Stimulated activated CD4-positive, alpha-beta T cell treated with anti-CD3 and anti-CD28 coated beads, Interleukin-1b, Interleukin-23, amount 100 ng/mL, for 4 hours (primary cell): Measurements from ENCODE around the gene FXYD7.
"Not testable (repeated sequence)": the region's sequence is repeated elsewhere in the genome, so short reads cannot be mapped to it uniquely, and the experiment has no call there.

Experiments used
- DNase-seq, 2 donors: peaks; one replicate each; pipeline ENCODE4 v3.0.0-alpha.2; 2020; ENCODE audit warnings: low read depth in 2 of 2

The FXYD7 gene

DNA sequence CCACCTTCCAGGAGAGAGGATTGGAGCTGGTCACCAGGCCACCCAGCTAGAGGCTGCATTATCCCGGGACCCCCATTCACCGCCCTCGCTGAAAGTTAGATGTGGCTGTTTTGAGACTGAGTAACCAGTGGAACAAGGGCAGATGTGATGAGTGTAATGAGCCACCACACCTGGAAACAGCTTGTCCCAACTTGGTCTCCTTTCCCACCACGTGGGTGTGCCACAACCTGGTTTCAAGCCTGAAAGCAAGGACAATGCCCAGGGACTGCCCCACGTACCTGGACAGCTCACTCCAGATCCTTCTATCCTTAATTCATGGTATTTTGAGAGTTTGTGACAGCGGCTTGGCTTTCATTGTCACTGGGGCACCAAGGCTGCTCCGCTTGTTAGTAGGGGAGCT is 15.2 kb upstream of the FXYD7 start:
- no peak for DNase-seq

DNA sequence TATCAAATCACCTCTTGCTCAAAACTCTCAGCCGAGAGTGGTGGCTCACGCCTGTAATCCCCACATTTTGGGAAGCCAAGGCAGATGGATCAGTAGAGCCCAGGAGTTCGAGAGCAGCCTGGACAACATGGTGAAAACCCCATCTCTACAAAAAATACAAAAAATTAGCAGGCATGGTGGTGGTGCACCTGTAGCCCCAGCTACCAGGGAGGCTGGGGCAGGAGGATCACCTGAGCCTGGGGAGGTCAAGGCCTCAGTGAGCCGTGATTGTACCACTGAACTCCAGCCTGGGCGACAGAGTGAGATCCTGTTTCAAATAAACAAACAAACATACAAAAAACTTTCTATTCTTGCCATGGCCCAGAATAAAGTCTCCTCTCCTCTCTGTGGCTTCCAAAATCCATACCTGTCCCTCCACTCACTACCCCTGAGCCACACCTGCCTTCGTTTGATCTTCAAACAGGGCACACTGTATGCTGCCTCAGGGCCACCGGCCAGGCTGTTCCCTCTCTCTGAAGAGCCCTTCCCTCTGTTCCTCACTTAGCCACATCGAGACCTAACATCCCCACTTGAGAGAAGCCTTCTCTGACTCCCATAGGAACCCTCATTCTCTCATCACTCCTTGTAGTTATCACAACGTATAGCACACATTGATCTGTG is 14.5 kb upstream of the FXYD7 start:
- no peak for DNase-seq

DNA sequence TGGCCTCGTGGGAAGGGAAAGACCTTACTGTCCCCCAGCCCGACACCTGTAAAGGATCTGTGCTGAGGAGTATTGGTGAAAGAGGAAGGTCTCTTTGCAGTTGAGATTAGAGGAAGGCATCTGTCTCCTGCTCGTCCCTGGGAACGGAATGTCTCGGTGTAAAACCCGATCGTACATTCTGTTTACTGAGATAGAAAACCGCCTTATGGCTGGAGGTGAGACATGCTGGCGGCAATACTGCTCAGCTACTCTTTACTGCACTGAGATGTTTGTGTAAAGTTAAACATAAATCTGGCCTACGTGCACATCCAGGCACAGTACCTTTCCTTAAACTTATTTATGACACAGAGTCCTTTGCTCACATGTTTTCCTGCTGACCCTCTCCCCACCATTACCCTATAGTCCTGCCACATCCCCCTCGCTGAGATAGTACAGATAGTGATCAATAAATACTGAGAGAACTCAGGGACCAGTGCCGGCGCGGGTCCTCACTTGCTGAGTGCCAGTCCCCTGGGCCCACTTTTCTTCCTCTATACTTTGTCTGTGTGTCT is 13.3 kb upstream of the FXYD7 start:
- DNase-seq: not testable (repeated sequence)

DNA sequence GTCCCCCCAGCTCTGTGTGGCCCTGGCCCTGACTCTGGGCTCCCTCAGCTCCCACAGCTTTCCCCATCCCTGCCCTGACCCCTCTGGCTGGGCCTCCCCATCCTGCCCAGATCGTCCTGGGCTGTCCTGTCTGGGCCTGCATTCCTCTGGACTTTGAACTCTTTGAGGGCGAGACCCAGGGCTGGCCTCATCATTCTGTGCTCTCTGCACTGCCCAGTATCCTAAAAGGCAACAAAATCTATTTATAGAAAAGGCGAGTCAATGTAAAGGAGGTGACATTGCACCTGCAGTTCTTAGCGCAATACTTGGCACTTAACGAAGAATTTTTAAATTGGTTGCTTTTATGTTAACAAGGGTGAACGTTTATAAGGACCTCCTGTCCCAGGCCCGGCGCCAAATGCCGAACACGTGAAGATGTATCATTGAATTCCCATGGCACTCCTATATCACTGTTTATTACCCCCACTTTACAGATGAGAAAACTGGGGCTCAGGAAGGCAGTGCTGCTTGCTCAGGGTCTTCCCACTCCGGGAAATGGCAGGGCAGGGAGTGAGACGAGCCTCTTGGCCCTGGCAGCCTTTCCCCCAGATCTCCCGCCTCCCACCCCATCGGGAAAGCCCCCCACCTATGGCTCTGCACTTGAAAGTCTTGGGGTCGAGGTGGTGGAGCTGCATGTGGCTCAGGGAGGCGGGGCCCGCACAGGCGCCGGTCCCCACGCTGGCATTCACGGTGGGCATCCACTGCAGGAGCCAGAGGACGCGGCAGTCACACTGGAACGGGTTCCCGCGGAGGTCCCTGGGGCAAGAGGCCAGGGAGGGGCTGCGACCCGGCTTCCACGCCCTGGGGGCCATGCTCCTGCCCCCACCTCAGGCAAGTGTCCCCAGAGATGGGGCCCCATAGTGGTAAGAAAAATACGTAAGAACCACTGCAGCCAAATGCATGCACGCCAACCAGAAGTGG is 12.0 kb upstream of the FXYD7 start:
- DNase-seq: no peak

DNA sequence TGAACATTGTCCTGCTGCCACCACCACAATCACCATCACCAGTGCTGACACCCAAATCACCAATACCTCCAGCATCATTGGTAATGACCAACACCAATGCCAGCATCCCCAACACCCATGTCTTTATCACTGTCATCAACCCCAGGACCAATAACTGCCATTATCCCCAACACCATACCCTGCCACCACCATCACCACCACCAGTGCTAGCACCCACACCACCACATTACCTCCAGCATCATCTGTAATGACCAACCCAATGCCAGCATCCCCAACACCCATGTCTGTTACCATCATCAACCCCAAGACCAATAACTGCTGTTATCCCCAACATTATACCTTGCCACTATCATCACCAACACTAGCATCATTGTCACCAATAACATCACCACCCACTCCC is 10.8 kb upstream of the FXYD7 start:
- DNase-seq: no peak

DNA sequence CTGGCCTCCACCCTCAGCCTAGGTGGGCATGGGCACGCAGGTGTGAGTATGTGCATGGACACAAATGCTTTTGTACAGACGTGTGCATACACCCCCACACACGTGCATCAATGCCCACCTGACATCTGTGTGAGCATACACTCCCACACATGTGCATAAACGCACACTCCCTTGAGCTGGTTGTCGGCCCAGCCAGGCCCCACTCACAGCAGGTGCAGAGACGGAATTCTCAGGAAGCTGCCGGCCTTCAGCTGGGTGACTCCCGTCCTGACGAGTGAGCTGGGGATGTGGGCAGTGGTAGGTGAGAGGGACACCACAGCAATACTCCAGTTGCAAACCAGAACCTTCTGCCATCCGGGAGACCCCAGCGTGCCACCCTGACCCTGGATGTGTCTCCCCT is 9.2 kb upstream of the FXYD7 start:
- no peak for DNase-seq

DNA sequence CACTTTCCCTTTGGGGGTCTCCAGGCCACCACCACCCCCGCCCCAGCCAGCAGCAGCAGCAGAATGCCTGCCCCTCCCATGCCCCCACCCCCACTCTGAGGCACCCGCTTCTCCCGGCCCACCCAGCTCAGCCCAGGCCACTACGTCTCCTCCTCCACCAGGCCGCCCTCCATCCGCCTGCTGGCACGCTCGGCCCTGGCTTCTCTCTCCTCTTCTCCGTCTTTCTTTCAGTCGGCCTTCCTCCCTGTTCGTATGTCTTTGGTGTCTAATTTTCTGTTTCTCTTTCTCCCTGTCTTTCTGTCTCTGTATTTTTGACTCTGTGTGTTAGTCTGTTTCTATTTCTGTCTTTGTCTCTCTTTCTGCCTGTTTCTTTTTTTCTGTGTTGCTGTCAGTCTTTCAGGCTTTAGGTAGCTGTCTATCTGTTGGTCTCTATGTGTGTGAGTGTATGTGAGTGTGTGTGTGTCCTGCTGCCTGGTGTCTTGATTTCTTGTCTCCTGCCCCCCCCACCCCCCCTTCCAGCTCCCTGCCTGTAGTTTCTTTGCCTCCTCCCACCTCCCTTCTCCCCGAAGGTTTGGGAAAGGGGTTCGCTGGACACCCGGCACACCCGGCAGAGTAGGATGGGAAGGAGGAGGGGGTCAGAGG is 8.3 kb upstream of the FXYD7 start, which contains the start of gene LGI4:
TSS of gene LGI4 (minus strand) at position 459 of the 642 bp plus-strand sequence. CDS start at position 80, 379 bp downstream.
- no peak for DNase-seq

DNA sequence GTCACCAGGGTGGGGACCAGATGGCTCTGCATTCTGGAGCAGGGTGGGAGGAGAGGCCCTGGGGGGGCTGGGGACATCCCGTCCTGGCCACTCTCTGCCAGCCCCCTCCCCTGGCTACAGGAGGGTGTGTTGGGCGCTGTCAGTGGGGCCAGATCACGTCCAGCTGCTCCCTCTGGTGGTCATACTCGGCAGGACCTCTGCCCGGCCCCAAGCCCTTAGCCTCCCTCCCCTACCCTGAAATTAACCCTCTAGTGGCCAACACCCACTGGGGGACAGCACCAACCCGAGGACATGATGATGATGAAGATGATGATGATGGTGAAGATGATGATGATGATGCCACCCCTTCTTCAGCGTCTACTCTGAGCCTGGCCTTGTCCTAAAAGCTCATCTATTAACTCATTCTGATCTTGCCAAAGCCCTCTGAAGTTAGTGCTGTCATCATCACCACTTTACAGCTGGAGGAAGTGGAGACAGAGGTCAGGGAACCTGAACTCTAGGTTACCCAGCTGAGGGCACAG is 7.6 kb upstream of the FXYD7 start:
- DNase-seq: peak; percentile 52 to 58

DNA sequence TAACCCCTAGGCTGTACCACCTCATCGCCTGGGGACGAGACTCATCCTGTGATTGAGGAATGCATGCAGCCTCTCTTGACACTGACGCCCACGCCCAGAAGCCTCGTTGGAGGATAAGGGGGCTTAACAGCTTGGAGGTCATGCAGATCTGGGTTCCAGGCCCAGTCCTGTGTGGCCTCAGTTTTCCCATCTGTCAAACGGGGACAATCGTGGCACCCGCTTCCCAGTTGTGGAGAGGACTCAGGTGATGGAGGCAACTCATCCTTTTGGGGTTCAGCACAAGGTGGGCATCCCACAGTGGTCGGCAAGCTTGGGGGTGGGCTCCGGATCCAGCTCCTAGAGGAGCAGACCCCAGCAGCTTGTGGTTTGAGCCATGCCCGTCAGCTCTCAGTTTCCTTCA is 6.8 kb upstream of the FXYD7 start:
- no peak for DNase-seq

DNA sequence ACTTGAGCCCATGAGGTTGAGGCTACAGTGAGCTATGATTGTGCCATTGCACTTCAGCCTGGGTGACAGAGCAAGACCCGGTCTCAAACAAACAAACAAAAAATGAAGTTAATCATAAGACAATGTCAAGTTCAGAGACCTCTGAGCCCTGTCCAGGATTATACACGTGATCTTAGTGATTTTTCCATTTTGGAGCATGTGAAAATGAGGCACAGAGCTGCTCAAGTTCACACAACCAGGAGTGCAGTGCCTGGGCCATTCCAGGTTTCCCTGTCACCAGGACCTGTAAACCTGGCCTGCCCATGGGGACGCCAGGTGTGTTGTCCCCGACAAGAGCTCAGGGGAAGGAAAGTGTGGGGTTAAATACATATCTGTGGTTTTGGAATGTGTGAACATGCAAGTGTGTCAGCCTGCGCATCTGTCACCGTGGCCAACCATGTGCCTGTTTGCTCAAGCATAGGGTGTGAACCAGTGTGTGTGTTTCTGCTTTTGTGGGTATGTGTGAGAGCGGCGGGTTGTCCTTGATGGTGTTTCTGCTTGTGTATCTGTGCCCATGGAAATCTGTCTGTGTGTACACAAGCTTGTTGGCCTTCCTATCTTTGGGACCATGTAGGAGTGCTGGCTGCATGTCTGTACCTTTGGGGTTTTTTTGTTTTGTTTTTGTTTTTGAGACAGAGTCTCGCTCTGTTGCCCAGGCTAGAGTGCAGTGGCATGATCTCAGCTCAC is 5.9 kb upstream of the FXYD7 start:
- DNase-seq: no peak

DNA sequence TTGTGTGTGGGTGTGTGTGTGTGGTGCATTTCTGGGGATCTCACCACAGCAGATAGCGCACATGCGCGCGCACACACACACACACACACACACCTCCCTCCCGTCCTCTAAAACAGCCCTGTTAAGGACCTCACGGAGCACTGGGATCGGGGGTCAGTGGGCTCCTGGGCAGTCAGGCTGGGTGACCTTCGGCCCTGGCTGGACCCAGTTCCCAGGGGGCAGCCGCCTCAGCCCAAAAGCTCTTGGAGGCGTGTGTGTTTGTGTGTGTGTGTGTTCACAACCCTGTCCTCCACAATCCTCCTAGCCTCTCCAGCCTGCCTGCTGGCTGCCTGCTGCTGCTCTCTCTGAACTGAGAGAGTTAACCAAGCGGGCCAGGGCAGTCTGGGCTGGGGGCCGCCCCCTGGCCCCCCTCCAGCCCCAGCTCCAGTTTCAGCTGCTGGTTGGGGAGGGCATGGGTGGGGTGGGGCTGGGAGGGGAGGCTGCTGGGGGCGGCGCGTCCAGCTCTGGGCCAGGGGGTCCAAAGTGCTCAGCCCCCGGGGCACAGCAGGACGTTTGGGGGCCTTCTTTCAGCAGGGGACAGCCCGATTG is 4.7 kb upstream of the FXYD7 start, which contains the start of gene FXYD1:
TSS of gene FXYD1 (plus strand) at position 520 of the 588 bp plus-strand sequence. CDS start 1,256 bp downstream, outside the sequence.
- no peak for DNase-seq

DNA sequence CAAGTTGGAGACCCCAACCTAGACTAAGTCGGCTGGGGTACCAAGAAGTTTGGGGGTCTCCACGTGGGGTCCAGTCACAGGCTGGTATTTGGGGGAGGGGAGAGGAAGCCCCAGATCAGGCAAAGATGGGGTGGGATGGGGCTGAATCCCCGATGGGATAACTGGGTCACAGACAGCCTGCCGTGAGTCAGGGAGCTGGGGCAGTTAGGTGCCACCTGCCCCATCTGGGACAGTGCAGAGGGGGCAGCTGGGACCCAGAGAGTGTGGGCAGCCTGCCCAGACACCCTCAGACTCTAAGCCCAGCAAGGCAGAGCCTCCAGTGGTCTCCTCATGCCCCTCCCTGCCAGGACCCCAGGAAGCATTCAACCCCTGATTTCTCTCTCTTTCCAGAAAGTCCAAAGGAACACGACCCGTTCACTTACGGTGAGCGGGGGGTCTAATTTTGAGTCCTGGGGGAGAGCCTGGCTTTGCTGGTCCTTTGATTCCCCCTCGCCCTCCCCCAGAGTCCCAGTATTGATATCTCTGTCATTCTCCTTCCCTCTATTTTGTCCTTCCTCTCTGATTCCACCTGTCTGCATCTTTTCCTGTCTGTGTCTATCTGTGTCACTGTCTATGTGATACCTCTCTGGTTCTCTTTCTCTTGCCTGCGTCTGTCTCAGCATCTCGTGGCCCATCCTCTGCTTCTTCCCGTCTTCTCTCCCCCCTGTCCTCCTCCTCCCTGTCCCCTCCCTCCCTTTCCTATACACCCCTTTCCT is 2.7 kb upstream of the FXYD7 start:
- DNase-seq: no peak

DNA sequence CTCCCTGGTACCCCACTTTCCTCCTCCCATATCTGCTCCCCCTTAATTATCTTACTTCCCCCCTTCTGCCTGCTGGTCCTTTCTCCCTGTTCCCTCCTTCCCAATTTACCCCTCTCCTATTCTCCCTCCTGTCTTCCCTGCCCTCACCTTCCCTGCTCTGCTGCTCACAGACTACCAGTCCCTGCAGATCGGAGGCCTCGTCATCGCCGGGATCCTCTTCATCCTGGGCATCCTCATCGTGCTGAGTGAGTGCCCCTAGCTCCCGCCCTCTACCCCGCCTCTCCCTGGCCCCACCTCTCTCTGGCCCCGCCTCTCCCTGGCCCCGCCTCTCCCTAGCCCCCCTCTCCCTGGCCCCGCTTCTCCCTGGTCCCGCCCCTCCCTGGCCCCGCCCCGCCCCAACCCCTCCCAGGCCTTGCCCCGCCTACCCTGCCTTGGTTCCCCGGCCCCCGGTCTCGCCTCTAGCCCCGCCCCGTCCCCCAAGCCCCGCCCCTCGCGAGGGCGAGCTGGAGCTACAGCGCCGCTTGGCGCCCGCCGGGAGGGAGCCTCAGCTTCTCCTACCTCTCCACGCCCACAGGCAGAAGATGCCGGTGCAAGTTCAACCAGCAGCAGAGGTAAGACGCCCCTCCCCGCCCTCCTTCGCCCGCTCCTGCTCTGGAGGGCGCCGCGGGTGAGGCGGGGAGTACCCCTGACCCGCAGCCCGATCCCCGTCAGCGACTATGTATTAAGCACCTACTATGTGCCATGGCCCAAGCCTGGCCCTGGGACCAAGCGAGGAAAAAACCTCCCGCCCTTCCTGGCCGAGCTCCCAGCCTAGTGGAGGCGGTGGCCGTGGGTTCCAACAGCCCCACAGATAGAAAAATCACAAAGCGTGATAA is 1.9 kb upstream of the FXYD7 start:
- DNase-seq: peak; percentile 96 to 99

DNA sequence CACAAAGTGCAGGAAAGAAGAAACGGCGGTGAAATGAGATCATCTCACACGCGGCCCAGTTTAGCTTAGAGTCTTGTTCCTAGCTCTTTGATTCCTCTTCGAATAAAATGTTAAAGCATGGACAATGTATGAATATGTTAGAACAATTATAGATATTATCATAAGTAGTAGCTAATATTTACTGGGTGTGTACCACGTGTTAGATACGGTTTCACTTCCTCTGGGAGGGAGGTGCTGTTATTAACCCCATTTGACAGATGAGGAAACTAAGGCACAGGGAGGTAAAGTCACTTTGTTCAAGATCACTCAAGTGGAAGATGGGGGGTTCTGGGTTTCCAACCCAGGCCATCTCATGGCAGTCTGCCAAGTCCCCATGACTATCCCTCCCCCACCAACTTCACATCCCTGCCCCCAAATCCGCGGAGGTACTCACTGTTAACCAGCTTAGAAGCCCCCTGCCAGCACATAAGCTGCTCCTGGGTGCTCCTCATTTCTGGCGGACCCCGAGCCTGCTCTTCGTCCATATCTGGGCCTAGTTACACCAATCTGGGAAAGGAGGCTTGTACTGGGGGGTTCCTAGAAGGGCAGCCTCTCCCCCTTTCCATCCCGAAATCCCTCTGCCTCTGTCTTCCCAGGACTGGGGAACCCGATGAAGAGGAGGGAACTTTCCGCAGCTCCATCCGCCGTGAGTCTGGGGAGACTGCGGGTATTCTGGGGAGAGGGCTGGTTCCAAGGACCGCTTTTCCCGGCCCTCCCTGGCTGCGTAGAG is 1.0 kb upstream of the FXYD7 start:
- no peak for DNase-seq

DNA sequence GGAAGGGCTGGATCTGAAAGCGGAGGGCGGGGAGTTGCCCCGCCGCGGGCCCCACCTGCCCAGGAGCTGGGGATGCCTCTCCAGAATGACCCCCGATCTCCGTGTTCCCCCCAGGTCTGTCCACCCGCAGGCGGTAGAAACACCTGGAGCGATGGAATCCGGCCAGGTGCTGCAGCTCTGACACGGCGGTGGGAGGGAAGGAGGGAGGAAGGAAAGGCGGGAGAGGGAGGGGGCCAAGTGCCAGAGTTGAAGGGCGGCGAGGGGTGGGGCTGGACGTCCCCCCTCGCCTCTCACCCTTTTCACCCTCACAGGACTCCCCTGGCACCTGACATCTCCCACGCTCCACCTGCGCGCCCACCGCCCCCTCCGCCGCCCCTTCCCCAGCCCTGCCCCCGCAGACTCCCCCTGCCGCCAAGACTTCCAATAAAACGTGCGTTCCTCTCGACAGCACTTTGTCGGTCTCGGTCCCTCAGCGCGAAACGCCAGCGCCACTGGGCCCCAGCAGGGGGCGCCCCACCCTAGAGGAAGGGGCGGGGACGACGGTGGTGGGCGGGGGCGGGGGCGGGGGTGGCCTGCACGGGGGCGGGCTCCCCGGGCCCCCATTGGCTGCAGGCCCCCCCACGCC is 337 bp upstream of the FXYD7 start:
- peak; percentile 61 to 65 for DNase-seq

DNA sequence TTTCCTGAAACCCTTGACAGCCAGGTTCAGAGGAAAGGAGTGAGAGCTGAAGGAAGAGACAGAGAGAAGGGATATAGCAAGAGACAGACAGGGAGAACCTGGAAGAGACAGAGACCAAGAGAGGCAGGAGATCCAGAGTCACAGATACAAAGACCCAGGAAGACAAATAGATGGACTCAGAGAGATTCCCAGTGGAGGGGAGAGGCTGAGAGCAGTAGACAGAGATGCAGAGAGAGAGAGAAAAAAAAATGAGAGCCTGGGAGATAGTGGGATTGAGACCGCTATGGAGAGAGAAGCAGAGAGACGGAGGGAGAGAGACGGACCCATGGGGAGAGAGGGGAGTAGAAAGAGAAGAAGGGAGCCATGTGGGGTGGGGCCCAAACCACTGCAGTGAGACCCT is 763 bp downstream of the FXYD7 start:
- DNase-seq: no peak

DNA sequence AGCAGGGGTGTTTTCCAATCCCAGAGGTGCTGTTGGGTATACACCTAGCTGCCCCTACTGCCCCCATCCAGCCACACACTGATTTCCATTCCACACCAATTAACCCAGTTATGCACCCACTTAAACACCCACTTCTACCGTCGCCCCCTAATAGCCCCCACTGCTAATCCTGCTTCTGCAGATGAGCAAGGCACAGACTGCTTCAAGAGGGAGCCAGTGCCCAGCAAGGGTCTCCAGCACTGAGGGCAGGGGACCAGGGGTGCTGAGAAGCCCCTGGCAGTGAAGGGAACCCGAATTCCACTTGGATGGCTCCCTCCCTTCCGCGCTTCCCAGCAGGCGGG is 1.2 kb downstream of the FXYD7 start:
- DNase-seq: no peak
